K562 (cell line): ENCODE measurements around the gene PRF1. TPM values are rescaled to one million over a fixed set of nuclear protein-coding genes. Genes with fewer than 3 reads are reported as not detected.

Source experiments
- ARID1B ChIP-seq: fragments of 450-650 bp; IDR thresholded peaks from 2 replicates; pipeline ENCODE4 v1.6.1; 2016; ENCODE audit warnings: antibody characterized with exemption, mild to moderate bottlenecking, inconsistent platforms
- BRCA1 ChIP-seq, 2 experiments: fragments of 450-650 bp in 1 of 2; sonication (generic) in 1 of 2; formaldehyde crosslinking in 1 of 2; IDR thresholded peaks; 2 replicates each; pipeline versions ENCODE4 v1.5.0 to v1.6.1; 2017 to 2020; ENCODE audit warnings: mild to moderate bottlenecking in 1 of 2, missing genetic modification reagents in 1 of 2
- ELK1 ChIP-seq: sonication (generic); formaldehyde crosslinking; IDR thresholded peaks from 2 replicates; pipeline ENCODE4 v1.8.1; 2022; ENCODE audit warnings: missing genetic modification reagents
- EWSR1 ChIP-seq: fragments of 450-650 bp; IDR thresholded peaks from 2 replicates; pipeline ENCODE4 v1.6.1; 2018; ENCODE audit warnings: borderline replicate concordance, mild to moderate bottlenecking, low read depth, moderate library complexity; ENCODE audit not compliant: partially characterized antibody
- IFI16 ChIP-seq: fragments of 250-450 bp; sonication (Bioruptor Pico); IDR thresholded peaks from 2 replicates; pipeline ENCODE4 v2.1.2; 2022; ENCODE audit warnings: mild to moderate bottlenecking, inconsistent platforms
- MAFK ChIP-seq: IDR thresholded peaks from 2 replicates; pipeline ENCODE4 v1.6.1; 2011; ENCODE audit warnings: low read length, improper control_type of control experiment
- NFRKB ChIP-seq: fragments of 450-650 bp; IDR thresholded peaks from 2 replicates; pipeline ENCODE4 v1.6.1; 2016; ENCODE audit warnings: low read depth
- PHB ChIP-seq: fragments of 250-450 bp; sonication (Bioruptor Pico); IDR thresholded peaks from 2 replicates; pipeline ENCODE4 v1.5.0; 2021
- SNIP1 ChIP-seq: fragments of 450-650 bp; IDR thresholded peaks from 2 replicates; pipeline ENCODE4 v1.7.1; 2017; ENCODE audit warnings: low read depth, mild to moderate bottlenecking
- STAT5B ChIP-seq: fragments of 250-450 bp; sonication (Bioruptor Pico); IDR thresholded peaks from 2 replicates; pipeline ENCODE4 v1.8.0; 2021; ENCODE audit warnings: mild to moderate bottlenecking, inconsistent platforms
- ZNF318 ChIP-seq, 2 experiments: fragments of 450-650 bp; IDR thresholded peaks; 2 replicates each; pipeline ENCODE4 v1.6.1; 2016; ENCODE audit warnings: mild to moderate bottlenecking in 2 of 2, borderline replicate concordance in 1 of 2, low read depth in 1 of 2, moderate library complexity in 1 of 2
- ZNF324 ChIP-seq: fragments of 250-450 bp; sonication (Bioruptor Pico); IDR thresholded peaks from 2 replicates; pipeline ENCODE4 v1.4.0; 2020; ENCODE audit warnings: mild to moderate bottlenecking
- ZNF408 ChIP-seq: fragments of 250-450 bp; sonication (Bioruptor Pico); IDR thresholded peaks from 2 replicates; pipeline ENCODE4 v1.4.0; 2020; ENCODE audit warnings: low read depth, mild to moderate bottlenecking, moderate library complexity
- ZNF445 ChIP-seq: fragments of 250-450 bp; sonication (Bioruptor Pico); IDR thresholded peaks from 2 replicates; pipeline ENCODE4 v1.4.0; 2020; ENCODE audit warnings: low read depth, mild to moderate bottlenecking, moderate library complexity
- polyA plus RNA-seq, 8 experiments: library from polyadenylated mRNA; depleted of rRNA in 4 of 8; stranded (reverse) in 5 of 8; unstranded in 3 of 8; fragments of >200 nt; fragmentation: Nextera tagmentation in 2 of 8; fragmentation: Illumina TruSeq in 1 of 8; extraction: Ambion mirVana in 2 of 8; extraction: Trizol in 1 of 8; gene quantifications; 2 replicates each; pipeline versions ENCODE4 v1.2.1 to v1.2.3, GENCODE V29; 2011 to 2014; ENCODE audit warnings: inconsistent platforms in 1 of 8, missing spikeins in 1 of 8
- total RNA-seq, 7 experiments: library from RNA; depleted of rRNA in 6 of 7; stranded (reverse); fragments of >200 nt in 6 of 7; fragmentation: Illumina TruSeq in 2 of 7; extraction: Trizol in 2 of 7; gene quantifications; 2 replicates each; pipeline versions ENCODE4 v1.2.1 to v1.2.3, GENCODE V29; 2011 to 2021; ENCODE audit warnings: low replicate concordance in 1 of 7

Gene PRF1
- total and polyA plus RNA-seq, 9 of the 15 experiments (the other 6 are each of a cell fraction or from before 2014, with no cell fraction given) = 3.8 to 8.6 (median 6.3) TPM

DNA sequence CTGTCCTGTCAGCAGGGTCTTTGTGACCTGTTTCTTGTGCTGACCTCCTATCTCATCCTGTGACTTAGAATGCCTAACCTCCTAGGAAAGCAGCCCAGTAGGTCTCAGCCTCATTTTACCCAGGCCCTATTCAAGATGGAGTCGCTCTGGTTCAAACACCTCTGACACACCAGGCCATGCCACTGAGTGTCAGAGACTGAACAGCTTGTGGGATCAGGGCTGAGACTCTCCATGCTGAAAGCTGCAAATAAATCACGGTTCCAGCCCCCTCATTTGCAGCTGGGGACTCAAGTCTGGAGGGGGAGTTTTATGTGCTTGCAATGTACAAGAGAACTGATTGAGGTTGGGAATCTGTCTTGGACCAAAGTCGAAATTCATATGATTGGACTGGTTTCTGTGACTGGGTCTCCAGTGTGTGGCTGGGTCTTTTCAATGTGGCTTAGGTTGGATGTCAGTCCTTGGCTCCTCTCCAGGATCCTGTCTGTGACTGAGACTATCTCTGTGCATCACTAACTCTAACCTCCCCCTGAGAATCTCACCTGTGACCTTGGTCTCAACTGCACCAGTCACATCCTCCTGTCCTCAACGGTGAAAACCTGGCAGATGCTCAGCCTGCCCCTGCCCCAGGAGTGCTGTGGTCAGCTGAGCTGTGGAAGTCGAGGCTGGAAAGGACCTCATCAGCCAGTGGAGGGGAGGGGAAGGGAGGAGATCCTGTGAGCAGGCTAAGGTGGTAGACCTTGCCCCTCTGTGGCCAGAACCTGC is 11.7 kb downstream of the PRF1 start (continued):
- TF ChIP-seq ZNF318 (IDR thresholded peaks at IDR 0.05; ENCODE audit: borderline replicate concordance in 1 of 2, low read depth in 1 of 2) (no peak), ZNF445 (CRISPR knock-in tag) (peak; percentile 94), IFI16 (CRISPR knock-in tag) (peak; percentile 74; the same call in 1 of the 2 replicates), PHB (CRISPR knock-in tag) (peak; percentile 89; the same call in 1 of the 2 replicates), EWSR1 (no peak), BRCA1 (IDR thresholded peaks at IDR 0.05) (no peak), BRCA1 (CRISPR knock-in tag; IDR thresholded peaks at IDR 0.05) (no peak), ELK1 (CRISPR knock-in tag) (no peak), ZNF324 (peak; percentile 84), NFRKB (no peak), ARID1B (no peak), MAFK (no peak), ZNF408 (CRISPR knock-in tag) (no peak), SNIP1 (no peak), STAT5B (CRISPR knock-in tag) (peak; percentile 82)
